NCI-H2107 treated with DMSO at 0.1 percent for 48 hours (cell line): ENCODE measurements around the gene FSHR.

Experiments
- DNase-seq: peaks from one replicate; lab custom pipeline; 2025; ENCODE audit not compliant: unreplicated experiment; lab: John Stamatoyannopoulos, UW

The FSHR gene

DNA sequence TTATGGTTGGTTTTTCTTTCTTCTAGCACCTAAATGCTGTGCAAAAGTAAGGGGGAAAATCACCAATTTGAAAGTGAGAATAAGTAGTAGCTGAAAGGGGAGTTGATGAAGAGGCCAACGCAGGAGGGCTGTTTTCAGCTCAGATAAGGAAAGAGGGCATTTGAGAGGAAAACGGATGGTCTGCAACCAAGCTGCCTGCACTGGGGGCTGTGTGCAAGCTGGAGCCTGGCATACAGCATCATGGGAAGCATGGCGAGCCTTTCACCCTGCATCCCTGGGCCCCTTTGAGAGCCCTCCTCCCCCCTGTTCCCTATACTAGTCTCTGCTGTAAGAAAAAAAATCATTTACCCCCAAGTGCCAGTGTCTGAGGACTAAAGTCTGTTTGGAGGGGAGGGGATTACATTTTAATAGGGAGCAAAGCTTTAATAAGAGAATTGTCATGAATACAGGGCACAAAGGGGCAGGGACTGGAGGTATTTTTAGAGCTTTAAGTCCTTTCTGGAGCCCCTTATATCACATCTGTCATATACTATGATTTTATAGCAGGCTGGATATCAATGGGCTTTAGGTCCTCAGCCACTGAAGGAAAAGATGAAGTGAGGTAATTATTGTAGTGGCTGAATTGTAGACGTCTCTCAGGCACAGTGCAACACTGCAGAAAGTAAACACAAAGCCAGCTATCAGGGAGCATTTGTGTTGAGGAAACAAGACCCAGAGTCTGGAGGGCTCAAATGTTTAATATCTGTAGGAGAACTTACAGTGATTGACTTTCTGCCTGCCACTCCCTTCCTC, 120.7 kb downstream of the FSHR start:
- no peak for DNase-seq

DNA sequence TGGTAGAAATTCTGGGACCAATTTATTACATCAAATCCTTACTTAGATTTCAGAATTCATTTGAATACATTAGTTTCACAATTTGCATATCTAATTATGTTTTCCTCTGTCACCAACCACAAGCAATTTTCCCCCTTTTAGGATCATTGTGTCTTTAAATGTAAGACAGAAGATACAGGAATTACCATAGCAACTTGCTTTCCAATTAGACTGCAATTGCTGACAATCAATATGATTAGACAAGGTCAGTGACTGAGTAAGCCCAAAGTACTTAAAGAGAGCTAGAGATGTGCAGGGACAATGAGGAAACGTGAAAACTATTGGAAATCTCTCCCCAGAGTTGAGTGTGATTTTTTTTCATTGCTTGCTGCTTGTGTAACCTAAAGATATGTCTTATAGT, 121.4 kb downstream of the FSHR start:
- no peak for DNase-seq

DNA sequence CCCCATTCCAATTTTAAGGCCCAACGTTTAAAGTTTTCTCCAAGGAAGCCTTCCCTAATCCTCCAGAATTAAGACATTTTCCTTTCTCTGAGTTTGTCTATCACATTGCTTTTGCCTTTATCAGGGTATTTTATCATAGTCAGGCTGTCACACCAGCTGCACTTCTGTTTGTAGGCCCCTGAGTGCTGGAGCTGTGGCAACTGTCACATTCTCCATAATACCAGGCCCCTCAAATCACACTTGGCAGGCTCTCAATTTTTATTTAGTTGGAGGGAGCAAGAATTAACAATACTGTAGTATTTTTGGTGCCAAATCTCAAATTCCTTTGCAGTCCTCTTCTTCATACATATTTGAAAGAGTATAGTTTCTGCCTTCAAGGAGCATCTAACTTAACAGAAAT, 122.2 kb downstream of the FSHR start:
- no peak for DNase-seq

DNA sequence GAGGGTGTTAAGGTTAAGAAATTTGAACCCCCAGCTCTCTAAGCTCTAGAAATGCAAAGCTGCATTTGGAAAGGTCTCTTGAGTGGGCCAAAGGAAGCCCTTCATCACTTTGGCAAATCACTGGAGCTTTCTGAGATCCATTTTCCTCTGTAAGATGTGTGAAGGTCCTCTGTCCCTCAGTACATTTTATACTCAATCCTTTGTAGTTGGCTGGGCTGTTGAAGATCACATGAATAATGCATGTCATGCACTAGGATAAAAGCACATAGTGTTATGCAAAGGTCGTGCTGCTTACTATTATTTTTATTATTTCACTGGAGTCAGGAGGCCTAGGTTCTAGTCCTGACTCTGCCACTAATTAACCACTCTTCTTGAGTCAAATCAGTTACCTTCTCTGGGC, 124.9 kb downstream of the FSHR start:
- no peak for DNase-seq

DNA sequence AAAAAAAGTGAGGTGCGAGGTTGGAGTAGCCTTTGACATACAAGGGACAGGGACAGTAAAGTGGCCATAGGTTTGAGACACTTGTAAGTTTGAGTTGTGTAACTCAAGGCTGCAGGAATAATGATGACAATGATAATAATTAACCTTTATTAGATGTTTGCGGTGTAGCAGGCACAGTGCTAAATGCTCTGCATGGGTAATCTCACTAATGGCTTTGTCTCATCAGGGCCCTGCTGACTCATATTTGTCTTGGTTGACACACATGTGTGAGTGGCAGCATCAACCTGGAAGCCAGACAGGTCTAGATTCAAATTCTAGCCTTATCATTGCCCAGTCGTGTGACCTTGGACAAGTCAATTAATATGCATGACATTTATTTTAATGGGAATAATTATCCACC, 126.2 kb downstream of the FSHR start:
- DNase-seq, result no peak

DNA sequence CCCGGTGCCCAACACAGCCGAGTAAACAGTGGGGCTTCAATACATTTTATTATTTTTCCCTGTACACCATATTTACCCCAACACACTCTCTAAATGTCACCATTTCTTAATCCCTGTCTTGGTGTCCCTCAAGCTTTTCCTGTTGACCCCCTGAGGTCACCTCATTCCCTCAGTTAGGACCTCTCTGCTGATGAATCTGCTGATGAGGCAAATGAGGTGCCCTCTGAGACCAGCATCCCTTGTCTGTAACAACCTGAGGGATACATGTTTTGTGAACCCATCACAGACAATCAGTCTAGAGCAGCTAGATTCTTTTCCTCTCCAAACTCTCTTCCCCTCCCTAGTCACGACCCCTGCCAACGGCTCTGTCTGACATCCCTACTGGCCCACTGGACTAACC, 127.6 kb downstream of the FSHR start:
- no peak for DNase-seq

DNA sequence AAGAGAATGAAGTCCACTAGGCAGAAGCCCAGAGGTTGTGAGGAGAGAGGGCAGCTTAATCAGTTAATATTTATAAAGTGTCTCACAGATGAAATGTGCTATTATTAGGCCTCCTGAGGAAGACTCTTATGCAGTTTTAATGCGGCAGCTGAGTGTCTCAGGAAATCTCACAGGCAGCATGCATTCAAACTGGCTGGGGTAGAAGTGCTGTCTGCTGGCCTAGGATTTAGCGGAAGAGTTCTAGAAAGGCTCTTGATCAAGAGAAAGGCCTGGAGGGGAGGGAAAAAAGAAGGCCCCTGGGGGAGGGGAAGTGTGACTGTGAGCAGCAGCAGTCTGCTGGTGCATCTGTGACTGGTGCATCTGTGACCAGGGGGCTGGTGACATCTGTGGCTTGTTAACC, 133.0 kb downstream of the FSHR start:
- no peak for DNase-seq

DNA sequence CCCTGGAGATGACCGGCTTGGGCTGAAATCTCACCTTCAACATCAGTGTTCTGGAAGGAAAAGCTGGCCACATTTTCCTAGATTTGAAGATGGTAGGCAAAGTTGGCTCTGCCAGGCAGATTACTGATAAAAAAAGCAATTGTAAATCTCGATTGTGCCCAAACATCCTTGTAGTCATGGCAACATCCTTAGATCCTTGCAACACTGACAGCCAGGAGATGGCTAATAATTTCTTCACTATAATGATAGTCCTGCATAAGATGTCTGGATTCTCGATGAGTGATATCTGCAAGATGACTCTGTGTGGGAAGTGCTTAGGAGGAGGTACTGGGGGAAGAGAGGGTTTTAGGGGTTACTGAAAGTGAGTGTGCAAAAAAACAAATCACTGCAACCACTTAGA, 149.1 kb downstream of the FSHR start:
- DNase-seq, result no peak

DNA sequence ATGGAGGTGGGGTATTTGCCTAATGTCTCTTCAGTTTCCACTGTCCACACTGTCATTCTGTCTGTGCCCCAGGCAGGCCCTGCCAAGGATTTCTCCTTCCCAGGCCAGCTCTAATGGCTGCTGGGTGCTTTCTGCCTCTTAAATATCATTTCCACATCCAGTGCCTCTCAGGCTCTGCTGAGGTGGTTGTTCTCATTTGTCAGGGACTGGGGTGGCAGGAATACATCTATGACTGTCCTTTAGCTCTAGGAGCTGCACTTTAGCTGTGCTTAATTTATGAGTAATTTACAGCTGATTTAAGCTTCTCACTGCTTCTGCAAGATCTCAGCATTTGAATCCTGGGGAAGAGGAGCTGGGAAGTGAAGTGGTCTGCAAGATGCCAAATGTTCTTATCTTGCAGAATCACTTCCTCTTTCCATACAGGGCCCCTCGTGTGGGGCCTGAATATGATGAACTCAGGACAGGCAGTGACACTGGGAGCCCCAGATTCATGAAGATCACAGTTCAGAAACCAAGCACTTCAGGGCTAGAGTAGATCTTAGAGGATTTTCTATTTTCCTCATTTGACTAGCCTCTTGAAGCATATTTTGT, 150.2 kb downstream of the FSHR start:
- no peak for DNase-seq

DNA sequence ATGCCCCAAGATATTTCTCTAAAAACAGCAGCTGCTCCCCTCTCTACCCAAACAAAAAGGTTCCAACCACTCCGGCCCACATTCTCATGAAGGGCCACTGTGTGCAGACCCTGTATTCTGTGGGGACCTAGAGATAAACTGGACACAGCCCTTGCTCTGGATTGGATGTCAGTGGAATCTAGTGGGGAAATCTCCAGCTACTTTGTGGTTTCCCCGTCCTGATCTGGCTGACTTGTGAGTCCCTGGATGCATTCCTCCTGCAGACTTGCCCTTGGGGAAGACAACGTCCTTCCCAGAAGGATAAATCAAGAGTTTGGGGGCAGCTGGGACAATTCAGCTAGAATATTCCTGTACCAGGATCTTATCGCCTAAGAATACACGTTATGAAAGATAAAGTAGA, 151.1 kb downstream of the FSHR start:
- no peak for DNase-seq

DNA sequence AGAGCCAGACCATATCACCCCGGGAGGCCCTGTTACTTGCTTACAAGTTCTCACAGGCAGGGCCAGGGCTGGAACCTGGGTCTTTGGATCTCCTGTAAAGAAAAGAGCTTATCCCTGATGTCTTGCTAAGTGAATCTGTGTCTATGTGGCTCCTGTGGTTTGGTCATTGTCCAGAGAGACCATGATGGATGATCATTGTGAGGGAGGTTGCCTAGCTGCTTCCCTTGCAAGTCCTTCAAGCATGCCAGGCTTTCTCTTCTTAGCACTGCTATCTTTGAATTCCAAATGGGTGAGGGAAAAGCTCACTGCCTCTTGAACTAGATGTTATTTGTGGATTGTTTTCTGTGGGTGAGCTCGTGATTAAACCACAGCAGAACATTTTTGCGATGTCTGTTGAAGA, 151.6 kb downstream of the FSHR start:
- DNase-seq, result no peak

DNA sequence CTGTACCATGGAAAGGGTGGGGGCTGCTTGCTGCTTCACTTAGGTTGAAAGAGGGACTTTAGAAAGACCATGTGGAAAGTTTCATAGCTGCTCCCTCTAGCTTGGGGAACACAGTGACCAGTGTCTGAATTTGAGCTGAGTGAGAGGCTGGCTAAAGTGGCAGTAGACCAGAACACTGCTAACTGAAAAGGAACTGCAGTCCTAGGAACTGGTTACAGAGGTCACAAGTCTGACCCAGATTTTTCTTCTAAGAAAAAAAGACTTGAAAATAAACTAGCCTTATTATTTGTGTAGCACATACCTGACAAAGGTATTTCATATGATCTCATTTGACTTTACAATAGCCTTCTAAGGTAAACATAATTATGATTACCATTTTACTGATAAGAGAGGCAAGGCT, 153.6 kb downstream of the FSHR start:
- no peak for DNase-seq

DNA sequence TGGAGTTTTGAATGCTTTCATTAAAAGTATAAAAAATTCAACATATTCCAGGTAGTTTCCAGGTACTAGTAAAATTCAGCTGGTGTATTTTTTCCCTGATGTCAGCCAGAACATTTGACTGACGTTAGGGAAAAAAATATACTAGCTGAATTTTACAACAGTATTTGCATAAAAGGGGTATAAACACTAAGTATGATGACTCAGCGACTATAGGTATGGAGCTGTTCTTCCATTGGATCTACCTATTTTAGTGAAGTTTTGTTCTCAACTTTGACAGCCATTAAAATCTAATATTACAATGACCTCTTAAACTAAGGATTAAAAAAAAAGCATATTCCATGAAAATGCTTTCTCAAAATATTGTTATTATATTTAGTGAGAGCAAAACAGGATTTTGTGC, 155.9 kb downstream of the FSHR start:
- no peak for DNase-seq

DNA sequence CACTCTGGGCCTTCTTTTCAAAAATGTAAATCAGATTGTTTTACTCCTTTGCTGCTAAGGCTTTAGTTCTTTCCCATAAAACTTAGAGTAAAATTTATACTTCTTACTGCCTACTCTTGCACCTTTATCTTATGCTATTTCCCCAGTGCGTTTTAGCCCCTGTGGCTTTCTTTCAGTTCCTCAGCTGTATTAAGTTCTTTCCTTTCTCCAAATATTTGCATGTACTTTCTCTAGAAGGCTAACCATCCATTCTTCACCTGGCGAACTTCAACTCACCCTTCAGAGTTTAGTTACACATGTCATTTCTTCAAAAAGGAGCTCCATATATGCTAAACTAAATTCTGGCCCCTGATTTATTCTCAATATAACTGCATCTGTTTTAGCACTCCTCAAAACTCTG, 160.7 kb downstream of the FSHR start:
- DNase-seq, result no peak

DNA sequence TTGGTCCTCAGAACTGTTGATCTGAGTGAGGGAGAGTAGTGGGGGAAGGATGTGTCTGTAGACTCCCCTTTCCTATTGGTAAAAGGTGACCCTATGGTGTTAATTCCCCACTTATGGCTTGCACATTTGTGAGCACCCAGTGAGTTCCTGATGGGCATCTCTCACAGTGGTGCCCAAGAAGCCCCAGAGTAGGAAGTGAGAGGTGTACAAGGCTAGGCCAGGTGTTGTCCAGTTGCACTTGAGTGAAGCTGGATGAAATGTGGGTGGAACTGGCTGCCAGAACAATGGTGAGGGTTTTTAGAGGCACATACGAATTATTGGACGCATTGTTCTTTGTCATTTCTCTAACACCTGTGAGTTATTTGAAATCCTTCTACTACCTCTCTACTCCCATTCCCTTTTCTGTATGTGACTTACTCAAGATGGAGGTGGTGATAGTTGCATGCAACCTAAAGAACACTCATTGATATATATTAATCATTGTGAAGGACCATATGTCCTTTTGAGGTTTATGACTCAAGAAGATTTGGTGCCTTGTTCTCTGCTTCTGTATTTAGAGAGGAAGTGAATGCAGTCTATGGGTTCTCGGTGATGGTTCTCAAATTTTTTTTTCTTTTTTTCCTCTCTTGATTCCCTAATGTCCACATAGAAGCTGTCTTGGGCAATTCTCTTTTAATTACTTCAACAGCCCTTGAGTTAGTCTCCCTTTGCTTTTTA, 162.7 kb downstream of the FSHR start:
- DNase-seq, result no peak

DNA sequence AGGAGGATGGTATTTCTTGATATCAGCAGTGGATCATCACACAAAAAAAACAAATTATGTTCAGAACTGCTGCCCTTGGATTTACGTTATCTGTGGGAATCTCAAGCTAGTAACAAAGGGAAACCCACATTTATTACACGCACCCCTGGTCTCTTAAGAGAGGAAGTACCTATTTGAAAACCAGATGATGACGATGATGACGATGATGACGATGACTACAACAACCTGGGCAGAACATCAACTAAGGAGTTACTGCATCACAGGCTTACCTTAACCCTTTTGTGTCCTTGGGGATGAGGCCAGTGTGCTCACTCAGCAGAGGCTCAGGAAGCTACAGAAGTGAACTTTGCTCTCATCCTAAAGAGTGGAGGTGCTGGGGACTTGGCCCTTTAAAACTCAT, 169.4 kb downstream of the FSHR start:
- DNase-seq, result no peak

DNA sequence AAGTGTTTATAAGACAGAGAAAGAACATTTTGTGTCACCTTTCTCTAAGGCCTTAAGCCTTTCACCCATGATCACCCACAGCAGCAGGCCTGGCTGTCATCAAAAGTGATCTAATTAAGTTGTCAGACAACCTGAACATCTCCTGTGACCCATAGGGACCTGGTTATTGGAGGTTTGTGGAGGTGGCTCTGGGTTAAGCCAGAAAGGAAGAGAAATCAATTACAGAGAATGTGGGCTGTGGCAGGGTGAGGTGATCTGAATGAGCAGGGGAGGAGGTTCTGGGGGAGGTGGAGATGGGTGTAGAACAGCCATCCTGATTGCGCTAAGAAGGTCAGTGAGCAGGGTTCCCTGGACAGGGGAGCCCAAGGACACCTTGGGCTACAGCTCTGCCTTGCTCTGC, 170.8 kb downstream of the FSHR start:
- DNase-seq, result no peak

DNA sequence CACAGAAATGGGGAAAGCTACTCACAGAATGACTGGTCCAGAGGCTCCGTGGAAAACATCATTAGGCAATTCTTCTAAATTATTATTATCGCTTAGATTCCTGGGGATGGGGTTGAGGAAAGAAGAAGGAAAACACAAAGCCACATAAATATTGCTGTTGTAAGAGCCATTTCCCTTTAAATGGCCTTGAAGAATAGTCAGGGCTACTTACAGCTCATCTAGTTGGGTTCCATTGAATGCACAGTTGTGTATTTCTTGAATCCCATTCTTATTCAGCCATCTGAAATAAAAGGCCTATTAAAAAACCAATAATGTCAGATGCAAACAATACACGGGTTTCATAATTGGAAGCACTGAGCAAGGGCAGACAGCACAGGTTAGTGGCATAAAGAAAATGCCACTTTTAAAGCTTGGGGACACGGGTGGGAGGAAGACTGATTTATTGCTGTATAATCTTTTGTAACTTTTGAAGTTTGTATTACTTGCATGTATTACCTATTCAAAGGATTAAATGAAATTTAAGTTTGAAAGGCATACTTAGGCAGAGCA, 171.4 kb downstream of the FSHR start:
- DNase-seq, result no peak

DNA sequence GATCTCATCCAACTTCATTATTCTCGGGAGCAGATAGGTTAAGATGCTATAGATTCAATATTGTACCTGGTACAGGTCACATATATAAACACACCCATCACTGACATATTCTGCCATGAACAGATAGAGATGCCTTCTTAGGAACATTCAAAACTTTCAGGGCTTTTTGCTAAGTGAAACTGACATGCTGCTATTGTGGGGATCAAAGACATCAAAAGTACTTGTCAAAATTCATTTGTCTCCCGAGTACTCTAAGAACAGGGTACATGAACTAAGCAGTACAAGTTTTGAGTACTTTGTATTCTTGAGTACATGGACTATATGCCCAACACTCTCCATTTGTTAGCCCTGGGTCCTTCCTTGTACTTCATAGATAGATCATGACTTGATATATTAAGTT, 173.5 kb downstream of the FSHR start:
- DNase-seq, result no peak

DNA sequence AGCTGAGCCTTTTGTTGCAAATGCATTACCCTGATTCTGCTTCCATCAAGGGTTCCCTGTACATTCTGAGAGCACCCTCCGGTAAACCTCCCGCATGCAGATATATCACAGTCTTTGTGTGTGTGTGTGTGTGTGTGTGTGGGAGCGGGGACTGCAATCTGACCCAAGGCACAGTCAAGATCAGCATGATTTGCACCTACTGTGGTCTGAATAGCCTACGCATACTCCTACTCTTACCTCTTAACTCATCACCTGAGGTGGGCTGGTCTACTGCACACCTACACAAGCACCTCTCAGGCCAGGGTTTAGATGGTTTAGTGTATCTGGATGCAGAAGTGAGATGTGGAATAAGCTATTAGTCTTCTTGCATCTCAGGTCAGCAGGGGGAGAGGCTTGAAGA, 174.6 kb downstream of the FSHR start:
- no peak for DNase-seq

DNA sequence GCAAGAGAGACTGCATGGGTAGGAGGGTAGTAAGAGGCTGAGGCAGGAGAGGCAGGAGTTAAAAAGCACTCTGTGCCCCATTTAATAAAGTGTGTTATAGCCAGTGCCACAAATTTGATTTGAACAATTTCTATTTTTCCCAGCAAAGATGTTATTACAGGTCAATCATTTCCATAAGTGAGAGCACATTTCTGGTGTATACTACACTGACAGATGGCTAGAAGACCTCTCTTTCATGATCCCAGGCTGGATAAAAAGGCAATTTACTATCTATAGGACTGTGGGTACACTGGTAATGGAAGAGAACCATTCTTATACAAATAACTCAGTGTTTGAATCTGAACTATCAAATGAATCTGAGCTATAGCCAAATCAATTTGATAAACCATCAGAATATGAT, 176.2 kb downstream of the FSHR start:
- DNase-seq, result no peak

DNA sequence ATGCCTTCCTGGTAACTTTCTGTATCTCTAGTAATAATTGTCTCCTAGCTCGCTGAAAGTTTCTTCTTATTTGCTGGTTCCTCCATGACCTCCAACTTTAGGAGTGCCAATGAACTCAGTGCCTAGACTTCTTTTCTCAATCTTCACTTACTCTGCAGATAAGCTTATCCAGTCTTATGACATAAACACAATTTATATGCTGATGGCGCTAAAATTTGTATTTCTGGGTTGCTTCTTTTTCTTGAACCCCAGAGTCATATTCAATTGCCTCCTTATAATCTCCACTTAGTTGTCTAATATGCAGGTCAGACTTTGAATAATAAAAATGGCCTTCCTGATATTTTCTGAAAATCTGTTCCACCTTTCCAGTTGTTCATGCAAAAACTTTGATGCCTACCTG, 182.5 kb downstream of the FSHR start:
- no peak for DNase-seq
